ENCODE data around the gene SLC24A3.

GRCh38 chr20:19557291-19557690 is 344.8 kb downstream of the SLC24A3 start:
- no peak for TF ChIP-seq EZH2 (IDR thresholded peaks at IDR 0.05)
- TF ChIP-seq POLR2AphosphoS5 (IDR thresholded peaks at IDR 0.05; ENCODE audit: borderline replicate concordance, low read depth, low read length) = no peak
